ENCODE data around the gene ITGA3. TPM values are rescaled to one million over a fixed set of nuclear protein-coding genes. Genes with fewer than 3 reads are reported as not detected.
A peak's percentile ranks its signal among the peaks of the same experiment; 100 is the strongest.

ITGA3 gene
- total and polyA plus RNA-seq, 4 donors, result 23.4 to 34.4 (median 25.9) TPM

DNA sequence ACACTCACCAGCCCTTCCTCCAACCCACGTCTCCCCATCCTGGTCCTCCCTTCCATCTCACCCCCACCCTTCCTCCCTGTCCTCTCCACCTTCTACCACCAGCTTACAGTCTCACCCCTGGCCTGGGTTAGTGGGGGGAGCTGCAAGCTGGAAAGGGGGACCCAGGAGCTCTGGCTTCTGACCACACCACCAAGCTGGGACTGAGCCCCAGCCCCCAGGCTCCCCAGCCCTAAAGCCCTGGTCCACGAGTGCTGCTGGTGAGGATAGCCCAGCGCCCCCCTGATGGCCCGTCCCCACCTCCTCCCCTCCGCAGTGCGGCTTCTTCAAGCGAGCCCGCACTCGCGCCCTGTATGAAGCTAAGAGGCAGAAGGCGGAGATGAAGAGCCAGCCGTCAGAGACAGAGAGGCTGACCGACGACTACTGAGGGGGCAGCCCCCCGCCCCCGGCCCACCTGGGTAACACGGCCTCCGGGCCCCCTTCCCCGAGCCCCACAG lies 32.0 kb downstream of the ITGA3 start:
- WGBS (ENCODE audit: insufficient coverage), result 82% methylated on average over 18 of the region's 19 CpGs

DNA sequence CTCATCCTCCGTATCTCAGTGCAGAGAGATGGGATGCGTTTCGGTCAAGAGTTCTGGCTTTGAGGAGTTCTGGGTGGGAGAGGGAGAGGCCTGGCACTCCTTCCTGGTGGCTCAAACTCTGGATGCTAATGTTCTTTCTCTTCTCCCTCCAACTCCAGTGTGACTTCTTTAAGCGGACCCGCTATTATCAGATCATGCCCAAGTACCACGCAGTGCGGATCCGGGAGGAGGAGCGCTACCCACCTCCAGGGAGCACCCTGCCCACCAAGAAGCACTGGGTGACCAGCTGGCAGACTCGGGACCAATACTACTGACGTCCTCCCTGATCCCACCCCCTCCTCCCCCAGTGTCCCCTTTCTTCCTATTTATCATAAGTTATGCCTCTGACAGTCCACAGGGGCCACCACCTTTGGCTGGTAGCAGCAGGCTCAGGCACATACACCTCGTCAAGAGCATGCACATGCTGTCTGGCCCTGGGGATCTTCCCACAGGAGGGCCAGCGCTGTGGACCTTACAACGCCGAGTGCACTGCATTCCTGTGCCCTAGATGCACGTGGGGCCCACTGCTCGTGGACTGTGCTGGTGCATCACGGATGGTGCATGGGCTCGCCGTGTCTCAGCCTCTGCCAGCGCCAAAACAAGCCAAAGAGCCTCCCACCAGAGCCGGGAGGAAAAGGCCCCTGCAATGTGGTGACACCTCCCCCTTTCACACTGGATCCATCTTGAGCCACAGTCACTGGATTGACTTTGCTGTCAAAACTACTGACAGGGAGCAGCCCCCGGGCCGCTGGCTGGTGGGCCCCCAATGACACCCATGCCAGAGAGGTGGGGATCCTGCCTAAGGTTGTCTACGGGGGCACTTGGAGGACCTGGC lies 33.3 kb downstream of the ITGA3 start:
- Histone ChIP-seq H3K27me3 (ENCODE audit: control insufficient read depth, insufficient read depth, low read length) (no peaks in the 10 kb centered on the region), H3K4me3 (ENCODE audit: low read depth, low read length) (no peak overlapping the region), H3K27ac (ENCODE audit: low read depth, low read length) (no peak overlapping the region), H3K9me3 (ENCODE audit: control insufficient read depth, insufficient read depth, low read length) (no peaks in the 10 kb centered on the region), H3K36me3 (ENCODE audit: control insufficient read depth, insufficient read depth, low read length) (peaks cover 33% of the 10 kb centered on the region), H3K4me1 (ENCODE audit: control insufficient read depth, insufficient read depth, low read length) (no peaks in the 10 kb centered on the region)
- no peak for DNase-seq (ENCODE audit: low read depth in 4 of 6, low spot score in 6 of 6)
- 79% methylated on average over 22 of the region's 25 CpGs for WGBS (ENCODE audit: insufficient coverage)

More for the DNA sequence above, 32.0 kb downstream of the ITGA3 start:
- Histone ChIP-seq H3K4me1 (ENCODE audit: control insufficient read depth, insufficient read depth, low read length) (no peaks in the 10 kb centered on the region), H3K9me3 (ENCODE audit: control insufficient read depth, insufficient read depth, low read length) (no peaks in the 10 kb centered on the region), H3K4me3 (ENCODE audit: low read depth, low read length) (no peak overlapping the region), H3K27ac (ENCODE audit: low read depth, low read length) (no peak overlapping the region), H3K36me3 (ENCODE audit: control insufficient read depth, insufficient read depth, low read length) (peaks cover 33% of the 10 kb centered on the region), H3K27me3 (ENCODE audit: control insufficient read depth, insufficient read depth, low read length) (no peaks in the 10 kb centered on the region)
- no peak for DNase-seq (ENCODE audit: low read depth in 4 of 6, low spot score in 6 of 6)

DNA sequence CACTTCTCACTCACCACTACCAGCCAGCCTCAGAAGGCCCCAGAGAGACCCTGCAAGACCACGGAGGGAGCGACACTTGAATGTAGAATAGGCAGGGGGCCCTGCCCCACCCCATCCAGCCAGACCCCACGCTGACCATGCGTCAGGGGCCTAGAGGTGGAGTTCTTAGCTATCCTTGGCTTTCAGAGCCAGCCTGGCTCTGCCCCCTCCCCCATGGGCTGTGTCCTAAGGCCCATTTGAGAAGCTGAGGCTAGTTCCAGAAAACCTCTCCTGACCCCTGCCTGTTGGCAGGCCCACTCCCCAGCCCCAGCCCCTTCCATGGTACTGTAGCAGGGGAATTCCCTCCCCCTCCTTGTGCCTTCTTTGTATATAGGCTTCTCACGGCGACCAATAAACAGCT lies 34.2 kb downstream of the ITGA3 start:
- whole genome bisulfite sequencing (ENCODE audit: insufficient coverage), result 61% methylated on average over 4 of the region's 6 CpGs
- peaks cover 6% of the 10 kb centered on the region for H3K4me1 ChIP-seq (ENCODE audit: control insufficient read depth, insufficient read depth, low read length)
- no peaks in the 10 kb centered on the region for H3K9me3 ChIP-seq (ENCODE audit: control insufficient read depth, insufficient read depth, low read length)
- H3K27me3 ChIP-seq (ENCODE audit: control insufficient read depth, insufficient read depth, low read length), result no peaks in the 10 kb centered on the region
- peaks cover 33% of the 10 kb centered on the region for H3K36me3 ChIP-seq (ENCODE audit: control insufficient read depth, insufficient read depth, low read length)
- no peak overlapping the region for H3K27ac ChIP-seq (ENCODE audit: low read depth, low read length)
- no peak overlapping the region for H3K4me3 ChIP-seq (ENCODE audit: low read depth, low read length)
- no peak for DNase-seq (ENCODE audit: low read depth in 4 of 6, low spot score in 6 of 6)

DNA sequence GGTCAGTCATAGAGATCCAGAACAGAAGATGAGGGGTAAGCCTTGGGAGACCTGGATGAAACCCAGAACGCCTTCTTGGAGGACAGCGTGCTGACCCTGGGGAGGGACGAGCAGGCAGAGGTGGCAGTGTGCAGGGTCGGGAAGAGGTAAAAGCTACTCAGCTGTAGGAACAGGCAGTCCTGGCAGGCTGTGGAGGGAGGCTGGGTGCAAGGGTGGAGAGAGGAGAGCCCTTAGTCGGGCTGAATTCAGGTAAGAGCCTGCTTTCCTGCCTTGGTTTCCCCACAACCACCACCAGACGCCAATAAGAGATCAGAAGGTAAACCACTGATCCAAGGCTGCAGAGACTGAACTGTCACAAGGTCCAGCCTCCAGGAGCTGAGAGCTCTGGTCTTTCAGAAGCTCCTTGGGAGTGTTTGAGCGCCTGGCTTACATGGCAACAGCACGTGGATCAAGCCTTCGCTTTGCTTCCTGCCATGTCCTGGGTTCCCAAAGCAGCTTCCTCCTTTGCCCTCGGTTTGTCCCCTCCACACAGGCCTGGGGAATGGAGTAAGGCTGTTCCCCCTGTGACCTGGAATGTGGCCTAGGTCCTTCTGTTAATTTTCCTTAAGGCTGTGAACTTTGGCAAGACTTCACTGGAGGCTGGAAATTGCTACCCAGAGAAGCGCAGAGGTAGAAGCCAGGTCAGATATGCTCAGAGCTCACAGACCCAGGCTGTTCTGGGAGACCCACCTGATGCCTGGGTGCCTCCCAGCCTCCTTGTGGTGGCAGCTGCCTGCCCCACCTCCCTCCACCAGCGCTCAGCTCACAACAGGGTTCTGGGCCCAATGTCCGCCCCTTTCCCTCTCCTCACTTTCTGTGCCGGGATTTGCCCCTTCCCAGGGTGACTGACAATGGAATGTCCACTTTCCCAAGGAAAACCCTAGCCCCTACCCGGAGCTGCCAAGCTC lies 35.3 kb downstream of the ITGA3 start:
- Histone ChIP-seq H3K4me1 (ENCODE audit: control insufficient read depth, insufficient read depth, low read length) (peaks cover 15% of the 10 kb centered on the region), H3K36me3 (ENCODE audit: control insufficient read depth, insufficient read depth, low read length) (peaks cover 33% of the 10 kb centered on the region), H3K9me3 (ENCODE audit: control insufficient read depth, insufficient read depth, low read length) (no peaks in the 10 kb centered on the region), H3K27ac (ENCODE audit: low read depth, low read length) (no peak overlapping the region), H3K4me3 (ENCODE audit: low read depth, low read length) (no peak overlapping the region), H3K27me3 (ENCODE audit: control insufficient read depth, insufficient read depth, low read length) (no peaks in the 10 kb centered on the region)
- no peak for DNase-seq (ENCODE audit: low read depth in 4 of 6, low spot score in 6 of 6)
- 61% methylated on average over 14 of the region's 15 CpGs for whole genome bisulfite sequencing (ENCODE audit: insufficient coverage)

DNA sequence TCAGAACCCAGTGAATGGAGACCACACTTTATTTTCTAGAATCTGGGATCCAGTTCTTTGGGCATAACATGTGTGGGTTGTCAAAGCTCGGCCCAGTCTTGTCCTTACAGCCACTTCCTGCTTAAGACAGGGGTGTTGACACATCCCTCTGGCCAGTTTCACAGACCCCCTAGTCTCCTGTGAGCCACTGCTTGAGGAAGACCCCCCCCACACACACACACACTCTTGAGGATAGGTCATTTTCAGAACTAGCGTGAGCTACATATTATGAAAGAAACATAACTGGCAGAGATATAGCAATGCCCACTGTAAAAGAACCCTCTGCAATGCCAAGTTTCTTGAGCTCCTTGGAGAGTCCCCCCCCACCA lies 36.0 kb downstream of the ITGA3 start:
- no peak overlapping the region for H3K27ac ChIP-seq (ENCODE audit: low read depth, low read length)
- H3K27me3 ChIP-seq (ENCODE audit: control insufficient read depth, insufficient read depth, low read length), result no peaks in the 10 kb centered on the region
- peaks cover 22% of the 10 kb centered on the region for H3K4me1 ChIP-seq (ENCODE audit: control insufficient read depth, insufficient read depth, low read length)
- no CpG with 5 or more reads among the region's 2 CpGs for WGBS (ENCODE audit: insufficient coverage)
- H3K36me3 ChIP-seq (ENCODE audit: control insufficient read depth, insufficient read depth, low read length), result peaks cover 36% of the 10 kb centered on the region
- no peak overlapping the region for H3K4me3 ChIP-seq (ENCODE audit: low read depth, low read length)
- no peaks in the 10 kb centered on the region for H3K9me3 ChIP-seq (ENCODE audit: control insufficient read depth, insufficient read depth, low read length)
- DNase-seq (ENCODE audit: low read depth in 4 of 6, low spot score in 6 of 6), result no peak

DNA sequence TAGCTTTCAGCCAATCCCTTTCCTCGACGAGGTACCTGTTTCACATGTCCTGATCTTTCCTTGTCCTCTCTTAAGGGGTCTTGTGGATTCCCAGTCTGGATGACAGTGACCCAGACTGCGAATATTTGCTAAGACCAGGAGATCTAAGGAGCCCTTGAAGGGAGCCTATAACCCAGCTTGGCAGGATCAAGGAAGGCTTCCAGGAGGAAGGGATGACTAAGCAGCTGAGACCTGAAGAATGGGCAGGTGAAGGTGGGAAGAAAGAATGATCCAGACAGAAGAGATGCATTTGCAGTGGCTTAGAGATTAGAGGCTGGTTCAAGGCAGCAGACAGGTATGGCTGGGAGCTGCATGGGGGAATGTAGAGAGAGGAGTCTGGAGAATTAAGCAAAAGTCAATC lies 37.3 kb downstream of the ITGA3 start:
- 95% methylated on average over 3 of the region's 3 CpGs for WGBS (ENCODE audit: insufficient coverage)
- H3K27ac ChIP-seq (ENCODE audit: low read depth, low read length), result no peak overlapping the region
- H3K4me3 ChIP-seq (ENCODE audit: low read depth, low read length), result no peak overlapping the region
- no peaks in the 10 kb centered on the region for H3K27me3 ChIP-seq (ENCODE audit: control insufficient read depth, insufficient read depth, low read length)
- no peak for DNase-seq (ENCODE audit: low read depth in 4 of 6, low spot score in 6 of 6)
- peaks cover 26% of the 10 kb centered on the region for H3K4me1 ChIP-seq (ENCODE audit: control insufficient read depth, insufficient read depth, low read length)
- peaks cover 38% of the 10 kb centered on the region for H3K36me3 ChIP-seq (ENCODE audit: control insufficient read depth, insufficient read depth, low read length)
- H3K9me3 ChIP-seq (ENCODE audit: control insufficient read depth, insufficient read depth, low read length), result no peaks in the 10 kb centered on the region

DNA sequence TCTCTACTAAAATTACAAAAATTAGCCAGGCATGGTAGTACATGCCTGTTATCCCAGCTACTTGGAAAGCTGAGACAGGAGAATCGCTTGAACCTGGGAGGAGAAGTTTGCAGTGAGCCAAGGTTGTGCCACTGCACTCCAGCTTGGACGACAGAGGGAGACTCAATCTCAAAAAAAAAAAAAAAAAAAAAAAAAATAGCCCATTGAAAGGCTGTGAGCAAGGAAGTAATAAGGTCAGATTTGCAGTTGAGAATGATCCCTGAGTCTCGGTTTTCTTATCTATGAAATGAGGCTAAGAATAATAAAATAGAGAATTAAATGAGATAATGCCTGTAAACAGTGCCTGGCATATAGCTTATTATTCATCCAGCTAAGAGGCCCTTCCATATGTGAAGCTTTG lies 37.9 kb downstream of the ITGA3 start:
- Histone ChIP-seq H3K4me1 (ENCODE audit: control insufficient read depth, insufficient read depth, low read length) (peaks cover 26% of the 10 kb centered on the region), H3K36me3 (ENCODE audit: control insufficient read depth, insufficient read depth, low read length) (peaks cover 38% of the 10 kb centered on the region), H3K27me3 (ENCODE audit: control insufficient read depth, insufficient read depth, low read length) (no peaks in the 10 kb centered on the region), H3K27ac (ENCODE audit: low read depth, low read length) (peak overlapping the region; percentile 91), H3K4me3 (ENCODE audit: low read depth, low read length) (no peak overlapping the region), H3K9me3 (ENCODE audit: control insufficient read depth, insufficient read depth, low read length) (no peaks in the 10 kb centered on the region)
- DNase-seq (ENCODE audit: low read depth in 4 of 6, low spot score in 6 of 6), result no peak
- WGBS (ENCODE audit: insufficient coverage), result 50% methylated on average over 1 of the region's 3 CpGs

DNA sequence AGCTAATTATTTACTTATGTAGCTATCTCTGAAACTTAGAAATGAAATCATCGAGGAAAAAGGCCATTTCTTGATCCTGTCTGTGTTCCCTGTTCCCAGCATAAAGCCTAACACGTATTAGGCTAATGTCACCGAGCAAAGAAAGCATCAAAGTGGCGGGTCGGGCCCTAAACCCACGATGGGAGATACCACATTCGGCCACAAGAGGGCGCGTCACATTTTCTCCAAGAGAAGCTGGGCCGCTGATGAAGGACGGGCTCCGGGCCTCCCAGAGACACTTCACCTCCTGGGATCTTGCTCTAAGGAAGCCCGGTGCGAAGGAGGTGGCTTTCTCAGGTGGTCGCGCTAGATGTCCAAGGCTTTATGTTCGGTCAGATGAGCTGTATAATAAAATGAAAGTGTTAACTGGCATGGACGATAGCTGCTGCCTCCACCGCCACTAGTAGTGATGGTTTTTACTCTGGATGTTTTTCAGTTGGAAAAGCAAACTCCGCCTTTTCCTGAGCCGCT lies 38.4 kb downstream of the ITGA3 start:
- Histone ChIP-seq H3K9me3 (ENCODE audit: control insufficient read depth, insufficient read depth, low read length) (no peaks in the 10 kb centered on the region), H3K36me3 (ENCODE audit: control insufficient read depth, insufficient read depth, low read length) (peaks cover 38% of the 10 kb centered on the region), H3K27ac (ENCODE audit: low read depth, low read length) (peak overlapping the region; percentile 91), H3K27me3 (ENCODE audit: control insufficient read depth, insufficient read depth, low read length) (no peaks in the 10 kb centered on the region), H3K4me1 (ENCODE audit: control insufficient read depth, insufficient read depth, low read length) (peaks cover 26% of the 10 kb centered on the region), H3K4me3 (ENCODE audit: low read depth, low read length) (peak overlapping the region; percentile 89)
- WGBS (ENCODE audit: insufficient coverage), result 0% methylated on average over 21 of the region's 21 CpGs
- peak; percentile 89 to 98 (median 92) for DNase-seq (ENCODE audit: low read depth in 4 of 6, low spot score in 6 of 6)

DNA sequence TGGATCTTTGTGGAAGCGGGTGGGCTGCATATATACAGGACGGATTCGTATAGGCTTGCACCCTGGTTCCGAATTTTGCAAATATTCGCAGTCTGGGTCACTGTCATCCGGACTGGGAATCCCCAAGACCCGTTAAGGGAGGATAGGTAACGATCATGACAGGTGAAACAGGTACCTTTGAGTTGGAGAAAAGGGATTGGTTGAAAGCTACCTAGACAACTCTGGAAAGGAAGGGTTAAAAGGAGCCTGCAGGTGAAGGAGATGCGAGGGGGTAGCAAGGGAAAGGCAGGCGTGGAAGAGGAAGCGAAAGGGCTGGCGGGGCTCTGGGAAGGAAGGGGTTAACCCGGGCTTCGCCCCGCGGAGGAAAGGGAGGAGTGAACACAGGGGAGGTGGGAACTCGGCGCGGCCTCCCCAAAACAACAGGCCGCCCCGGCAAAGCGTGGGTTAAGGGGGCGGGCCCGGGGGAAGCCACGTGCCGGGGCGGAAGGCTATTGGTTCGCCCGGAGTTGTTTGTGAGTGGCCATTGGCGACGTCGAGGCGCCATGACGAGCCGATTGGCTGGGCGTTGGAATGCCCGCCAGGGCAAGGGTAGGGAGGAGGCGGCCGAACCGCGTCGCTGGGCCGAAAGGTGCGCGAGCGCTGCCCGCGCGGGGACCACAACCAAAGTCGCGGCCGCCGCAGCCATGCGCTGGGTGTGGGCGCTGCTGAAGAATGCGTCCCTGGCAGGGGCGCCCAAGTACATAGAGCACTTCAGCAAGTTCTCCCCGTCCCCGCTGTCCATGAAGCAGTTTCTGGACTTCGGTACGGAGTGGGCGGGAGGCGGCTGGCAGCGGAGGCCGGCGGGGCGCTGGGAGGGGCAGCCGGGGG lies 39.1 kb downstream of the ITGA3 start, which contains the start of gene PDK2:
Gene PDK2 (plus strand): TSS at position 599 of the 867 bp plus-strand sequence. CDS start 85 bp downstream, at position 684.
- Histone ChIP-seq H3K9me3 (ENCODE audit: control insufficient read depth, insufficient read depth, low read length) (no peaks in the 10 kb centered on the region), H3K27ac (ENCODE audit: low read depth, low read length) (peak within 1 kb of the TSS; percentile 91), H3K36me3 (ENCODE audit: control insufficient read depth, insufficient read depth, low read length) (peaks cover 37% of the 10 kb centered on the region), H3K4me1 (ENCODE audit: control insufficient read depth, insufficient read depth, low read length) (peaks cover 26% of the 10 kb centered on the region), H3K4me3 (ENCODE audit: low read depth, low read length) (peak within 1 kb of the TSS; percentile 89), H3K27me3 (ENCODE audit: control insufficient read depth, insufficient read depth, low read length) (no peaks in the 10 kb centered on the region)
- under 1% methylated on average over 68 of the region's 68 CpGs for WGBS (ENCODE audit: insufficient coverage)
- DNase-seq (ENCODE audit: low read depth in 4 of 6, low spot score in 6 of 6), result peak; percentile 90 to 99 (median 95)

Measured in spinal cord (tissue), 10 donors.